ENCODE measurements around the gene NEK6.

Gene NEK6

GRCh38 chr9:124296796-124297550, 39.2 kb downstream of the NEK6 start:
- no peak for DNase-seq (ENCODE audit: low read depth)

DNA sequence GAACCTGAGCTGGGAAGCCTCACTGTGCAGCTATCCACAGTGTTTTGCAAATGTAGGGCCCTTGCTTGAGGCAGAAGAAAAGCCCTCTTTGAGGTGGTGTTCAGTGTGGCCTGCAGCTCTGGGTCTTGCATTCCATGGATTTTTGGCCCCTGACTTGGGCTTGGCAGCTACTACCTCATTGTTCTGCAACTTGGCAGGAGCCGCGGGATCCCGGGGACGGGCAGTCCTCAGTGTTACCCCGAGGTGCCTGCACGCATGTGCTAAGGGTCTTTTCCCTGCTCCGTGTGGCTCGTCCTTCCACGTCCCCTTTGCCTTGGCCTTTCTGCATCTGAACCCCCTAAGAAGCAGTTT, 39.8 kb downstream of the NEK6 start:
- DNase-seq (ENCODE audit: low read depth): peak; percentile 90

DNA sequence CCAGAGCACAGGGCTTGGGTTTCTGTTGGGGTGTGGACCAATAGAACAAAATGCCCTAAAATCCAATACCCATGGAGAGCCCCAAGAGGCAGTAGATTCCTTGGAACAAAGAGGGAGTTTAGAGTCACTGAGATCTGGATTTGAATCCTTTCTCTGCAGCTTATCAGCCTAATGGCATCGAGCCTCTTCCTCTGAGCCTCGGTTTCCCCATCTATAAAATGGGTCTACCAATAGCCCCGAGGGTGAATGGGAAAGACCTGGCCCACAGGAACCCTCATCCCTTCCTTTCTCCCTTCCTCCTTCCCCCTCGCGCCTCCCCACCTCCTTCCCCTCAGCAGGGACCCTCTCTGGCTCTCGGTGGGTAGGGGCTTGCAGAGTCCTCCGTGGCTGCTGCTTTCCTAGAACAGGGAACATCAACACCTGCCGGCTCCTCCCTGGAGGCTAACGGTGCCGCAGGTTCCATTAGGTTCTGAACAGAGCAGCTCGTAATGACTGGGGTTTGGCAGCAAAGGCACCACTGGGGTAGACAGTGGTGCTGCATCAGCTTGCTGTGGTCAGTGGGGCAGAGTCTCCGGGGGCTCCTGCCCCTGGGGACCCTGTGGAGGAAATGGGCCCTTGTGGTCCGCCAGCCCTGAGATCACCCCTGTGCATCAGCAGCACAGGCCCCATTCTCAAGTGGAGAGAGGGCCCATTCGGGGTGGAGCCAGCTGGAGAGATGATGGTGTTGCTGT, 40.3 kb downstream of the NEK6 start:
- DNase-seq (ENCODE audit: low read depth): no peak

DNA sequence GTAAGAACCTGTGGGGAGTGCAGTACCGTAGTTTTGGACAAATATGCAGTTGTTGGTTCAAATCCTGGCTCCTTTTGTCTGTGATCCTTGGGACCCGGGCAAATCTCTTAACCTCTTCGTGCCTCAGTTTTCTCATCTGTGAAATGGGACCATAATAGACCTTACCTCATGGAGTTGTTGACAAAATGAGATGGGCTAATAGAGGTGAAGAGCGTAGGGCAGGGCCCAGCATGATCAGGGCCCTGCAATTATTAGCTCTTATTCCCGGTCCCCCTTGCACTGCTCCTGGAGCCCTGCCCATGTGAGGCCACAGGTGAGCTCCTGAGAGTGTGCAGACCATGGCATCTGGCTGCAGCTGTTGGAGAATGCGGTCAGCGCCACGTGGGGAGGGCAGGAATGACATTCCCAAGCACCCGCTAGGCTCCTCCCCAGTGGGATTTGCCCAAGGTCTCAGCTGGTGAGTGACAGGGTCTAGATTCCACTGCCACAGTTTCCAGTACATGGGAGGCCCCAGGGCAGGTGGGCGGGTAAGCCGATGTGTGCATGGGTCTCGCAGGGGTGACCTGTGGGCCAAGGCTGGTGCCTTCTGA, 41.0 kb downstream of the NEK6 start:
- DNase-seq (ENCODE audit: low read depth): no peak

GRCh38 chr9:124299515-124300090, 41.9 kb downstream of the NEK6 start:
- no peak for DNase-seq (ENCODE audit: low read depth)

- no peak for DNase-seq (ENCODE audit: low read depth)
Observed at GRCh38 chr9:124300312-124300711, 42.6 kb downstream of the NEK6 start.

DNA sequence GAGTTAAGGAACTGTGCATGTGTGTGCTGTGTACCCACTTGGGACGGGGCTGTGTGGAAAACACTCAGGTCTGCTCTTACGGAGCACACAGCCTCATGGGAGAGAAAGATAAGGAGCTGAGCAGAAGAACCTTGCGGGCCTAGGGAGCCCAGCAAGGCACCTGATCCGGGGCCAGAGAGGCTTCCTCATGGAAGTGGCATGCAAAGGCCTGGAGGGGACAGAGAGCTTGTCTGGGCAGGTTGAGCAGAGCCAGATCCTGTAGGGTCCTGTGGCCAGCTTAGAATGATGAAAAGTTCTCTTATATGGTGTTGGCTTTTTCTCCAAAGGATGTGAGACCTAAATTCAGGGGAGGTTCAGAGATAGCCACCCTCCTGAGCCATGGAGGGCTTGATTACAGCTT, 45.2 kb downstream of the NEK6 start:
- no peak for DNase-seq (ENCODE audit: low read depth)

- no peak for DNase-seq (ENCODE audit: low read depth)
Observed at GRCh38 chr9:124303762-124304161, 46.0 kb downstream of the NEK6 start.

GRCh38 chr9:124304285-124304684, 46.5 kb downstream of the NEK6 start:
- DNase-seq (ENCODE audit: low read depth): no peak

- DNase-seq (ENCODE audit: low read depth): peak; percentile 76
Observed at GRCh38 chr9:124306098-124306735, 48.5 kb downstream of the NEK6 start.

- no peak for DNase-seq (ENCODE audit: low read depth)
Observed at GRCh38 chr9:124307379-124308030, 49.8 kb downstream of the NEK6 start.

GRCh38 chr9:124308606-124309491, 51.1 kb downstream of the NEK6 start:
- no peak for DNase-seq (ENCODE audit: low read depth)

GRCh38 chr9:124309667-124310084, 51.9 kb downstream of the NEK6 start:
- DNase-seq (ENCODE audit: low read depth): peak; percentile 95

DNA sequence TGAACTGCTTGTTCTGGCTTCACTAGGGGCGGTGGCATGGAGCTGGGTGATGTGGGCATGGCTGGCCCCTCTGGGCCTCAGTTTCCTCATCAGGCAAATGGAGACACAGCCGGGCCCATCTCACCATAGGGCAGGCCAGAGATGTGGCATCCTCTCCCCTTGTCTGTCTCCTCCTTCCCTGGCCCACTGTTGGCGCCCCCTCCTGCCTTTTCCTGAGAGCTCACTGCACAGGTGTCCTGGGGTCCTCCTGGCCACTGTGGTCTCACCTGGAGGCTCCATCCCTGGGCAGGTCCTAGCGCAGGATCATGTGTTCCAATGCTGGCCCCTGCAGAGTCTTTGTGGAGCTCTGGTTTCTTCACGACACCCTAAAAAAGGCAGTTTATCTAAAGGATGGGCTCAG, 53.5 kb downstream of the NEK6 start:
- no peak for DNase-seq (ENCODE audit: low read depth)

DNA sequence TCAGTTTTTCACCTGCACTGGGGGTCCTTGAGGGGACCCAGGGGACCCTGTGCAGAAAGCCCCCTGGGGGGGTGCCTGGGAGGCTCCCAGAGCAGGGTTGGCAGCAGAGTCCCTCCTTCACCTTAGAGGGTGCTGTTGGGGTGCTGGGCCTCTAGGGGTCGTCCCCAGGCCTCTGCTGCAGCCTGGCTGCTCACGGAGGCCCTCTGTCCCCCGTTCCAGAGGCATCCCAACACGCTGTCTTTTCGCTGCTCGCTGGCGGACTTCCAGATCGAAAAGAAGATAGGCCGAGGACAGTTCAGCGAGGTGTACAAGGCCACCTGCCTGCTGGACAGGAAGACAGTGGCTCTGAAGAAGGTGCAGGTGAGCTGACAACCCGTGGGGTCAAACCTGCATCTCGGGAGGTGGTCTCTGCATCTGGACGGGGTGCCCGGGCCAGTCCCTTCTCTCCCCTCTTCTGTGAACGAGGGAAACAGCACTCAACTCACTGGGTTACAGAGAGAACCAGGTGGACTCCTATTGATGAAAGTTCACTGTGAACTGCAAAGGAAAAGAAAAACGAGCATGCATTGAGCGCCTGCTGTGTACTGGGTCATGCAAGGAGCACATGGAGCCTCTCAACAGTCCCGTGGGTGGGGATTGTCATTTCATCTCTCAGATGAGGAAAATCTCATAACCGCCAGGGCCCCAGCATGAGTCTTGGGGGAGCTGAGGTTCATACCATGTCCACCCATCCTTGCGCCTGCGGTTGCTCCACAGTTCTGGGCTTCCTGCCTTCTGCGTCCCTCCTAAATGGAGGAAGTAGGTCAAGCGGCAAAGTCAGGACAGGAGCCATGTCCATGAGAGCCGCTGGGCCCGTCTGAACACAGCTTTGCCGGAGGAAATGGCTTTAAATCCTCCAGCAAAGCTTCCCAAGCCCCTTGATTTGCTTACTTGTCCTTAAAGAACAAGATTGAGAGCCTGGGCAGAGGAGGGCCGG, 54.8 kb downstream of the NEK6 start:
- DNase-seq (ENCODE audit: low read depth): no peak

DNA sequence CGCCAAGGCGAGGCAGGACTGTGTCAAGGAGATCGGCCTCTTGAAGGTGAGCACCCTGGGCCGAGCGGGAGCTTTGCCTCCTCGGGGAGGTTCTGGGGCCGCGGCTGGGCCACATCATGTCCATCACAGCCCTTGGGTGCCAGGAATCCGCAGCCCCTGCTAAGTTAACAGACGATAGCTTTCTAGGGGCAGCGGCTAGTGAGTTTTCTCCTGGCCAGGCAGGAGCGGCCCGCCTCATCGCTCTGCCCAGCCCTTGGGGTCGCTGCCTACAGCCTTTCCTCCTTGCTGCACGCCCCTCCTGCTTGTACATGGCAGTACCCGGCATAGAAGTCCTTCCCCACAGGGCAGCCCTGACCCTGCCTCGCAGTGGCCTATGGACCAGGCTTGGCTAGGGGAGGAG, 56.2 kb downstream of the NEK6 start:
- no peak for DNase-seq (ENCODE audit: low read depth)

GRCh38 chr9:124315882-124316281, 58.1 kb downstream of the NEK6 start:
- DNase-seq (ENCODE audit: low read depth): no peak

DNA sequence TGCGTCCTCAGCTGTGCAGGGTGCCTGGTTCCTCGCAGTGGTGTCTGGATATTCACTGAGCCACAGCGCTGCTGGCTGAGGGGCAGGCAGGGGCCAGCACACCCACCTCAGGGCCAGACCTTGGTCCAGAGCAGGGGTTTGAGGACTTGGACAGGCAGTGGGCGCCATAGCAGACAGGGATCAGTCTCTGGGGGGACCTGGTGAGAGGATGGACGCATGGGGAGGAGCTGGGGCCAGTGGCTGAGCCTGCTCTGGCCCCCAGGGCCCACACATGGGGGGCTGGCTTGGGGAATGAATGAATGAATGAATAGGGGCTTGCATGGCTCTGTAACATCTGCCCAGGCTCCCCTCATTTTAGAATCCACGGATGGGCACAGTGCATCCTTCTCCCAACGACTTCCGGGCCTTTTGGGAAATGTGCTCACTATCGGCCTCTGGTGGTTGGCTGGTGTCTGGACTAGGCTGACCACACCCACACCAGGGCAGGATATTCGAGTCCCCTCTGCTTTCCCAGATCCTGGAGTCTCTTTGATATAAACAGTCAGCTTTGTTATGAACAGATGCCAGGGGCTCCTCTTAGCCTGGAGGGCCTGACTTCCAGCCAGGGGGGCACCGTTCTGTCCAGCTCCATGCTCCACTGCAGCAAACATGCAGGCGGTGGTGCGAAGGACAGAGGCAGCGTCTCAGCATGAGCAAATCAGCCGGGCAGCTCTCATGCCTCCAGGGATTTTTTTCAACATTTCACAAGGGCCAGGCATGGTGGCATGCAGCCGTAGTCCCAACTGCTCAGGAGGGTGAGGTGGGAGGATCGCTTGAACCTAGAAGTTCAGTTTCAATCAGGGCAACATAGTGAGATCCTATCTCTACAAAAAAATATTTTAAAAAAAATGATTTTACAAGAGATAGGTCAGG, 62.6 kb downstream of the NEK6 start:
- DNase-seq (ENCODE audit: low read depth): no peak

- no peak for DNase-seq (ENCODE audit: low read depth)
Observed at GRCh38 chr9:124321416-124321815, 63.7 kb downstream of the NEK6 start.
